Hepatocyte (in vitro differentiated cells): ENCODE data around the gene NEDD4L.

Experiments used
- EZH2 ChIP-seq: fragments of 200-600 bp; sonication (generic); IDR thresholded peaks from 2 replicates; pipeline ENCODE4 v1.6.1; 2016; ENCODE audit warnings: antibody characterized with exemption, mild to moderate bottlenecking, borderline replicate concordance
- EZH2phosphoT487 ChIP-seq: fragments of 200-600 bp; sonication (generic); IDR thresholded peaks from one replicate; pipeline ENCODE4 v1.6.1; 2018; ENCODE audit warnings: antibody characterized with exemption, mild to moderate bottlenecking, low read depth, moderate library complexity; ENCODE audit not compliant: unreplicated experiment, severe bottlenecking
- TF ChIP-seq, protein P1 (sequence below): fragments of 200-600 bp; sonication (generic); IDR thresholded peaks from 2 replicates; pipeline ENCODE4 v1.5.1; 2016; ENCODE audit warnings: antibody characterized with exemption, mild to moderate bottlenecking; ENCODE audit not compliant: poor library complexity

DNA sequence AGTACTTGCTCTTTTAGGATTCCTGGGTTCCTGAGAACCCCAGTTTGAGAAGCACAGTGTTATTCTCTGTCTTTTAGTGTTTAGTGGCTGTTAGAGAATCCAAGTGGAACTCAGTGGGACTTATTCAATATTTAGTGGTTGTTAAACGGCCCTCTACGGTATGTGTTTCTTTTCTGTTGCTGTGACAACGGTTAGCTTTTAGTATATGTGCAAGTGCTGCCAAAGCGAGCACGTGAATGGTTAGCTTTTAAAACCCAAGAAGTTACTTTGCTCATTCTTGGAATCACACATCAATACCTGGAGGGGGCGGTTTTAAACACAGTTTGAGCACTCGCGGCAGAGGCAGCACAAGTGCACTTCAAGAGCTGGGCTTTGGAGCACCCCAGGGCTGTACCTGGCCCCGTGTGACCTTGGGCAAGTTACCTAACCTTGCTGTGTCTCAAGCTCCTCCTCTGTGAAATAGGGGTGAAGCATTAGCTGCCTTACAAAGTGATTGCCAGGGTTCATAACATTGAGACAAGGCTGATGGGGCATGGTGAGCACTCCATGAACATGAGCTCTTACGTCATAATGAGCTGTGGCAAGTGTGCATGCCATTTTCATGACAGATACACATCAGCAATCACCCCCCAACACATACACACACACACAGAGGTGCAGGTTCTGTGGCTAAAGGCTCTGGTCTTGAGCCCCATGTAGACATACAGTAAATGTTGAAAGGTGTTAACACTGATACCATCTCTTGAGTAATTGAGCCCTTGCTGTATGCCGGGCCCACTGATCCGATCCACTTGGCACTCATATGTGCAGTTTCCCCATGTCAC, 350.8 kb downstream of the NEDD4L start:
- TF ChIP-seq, protein P1, sequence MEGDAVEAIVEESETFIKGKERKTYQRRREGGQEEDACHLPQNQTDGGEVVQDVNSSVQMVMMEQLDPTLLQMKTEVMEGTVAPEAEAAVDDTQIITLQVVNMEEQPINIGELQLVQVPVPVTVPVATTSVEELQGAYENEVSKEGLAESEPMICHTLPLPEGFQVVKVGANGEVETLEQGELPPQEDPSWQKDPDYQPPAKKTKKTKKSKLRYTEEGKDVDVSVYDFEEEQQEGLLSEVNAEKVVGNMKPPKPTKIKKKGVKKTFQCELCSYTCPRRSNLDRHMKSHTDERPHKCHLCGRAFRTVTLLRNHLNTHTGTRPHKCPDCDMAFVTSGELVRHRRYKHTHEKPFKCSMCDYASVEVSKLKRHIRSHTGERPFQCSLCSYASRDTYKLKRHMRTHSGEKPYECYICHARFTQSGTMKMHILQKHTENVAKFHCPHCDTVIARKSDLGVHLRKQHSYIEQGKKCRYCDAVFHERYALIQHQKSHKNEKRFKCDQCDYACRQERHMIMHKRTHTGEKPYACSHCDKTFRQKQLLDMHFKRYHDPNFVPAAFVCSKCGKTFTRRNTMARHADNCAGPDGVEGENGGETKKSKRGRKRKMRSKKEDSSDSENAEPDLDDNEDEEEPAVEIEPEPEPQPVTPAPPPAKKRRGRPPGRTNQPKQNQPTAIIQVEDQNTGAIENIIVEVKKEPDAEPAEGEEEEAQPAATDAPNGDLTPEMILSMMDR: no peak
- TF ChIP-seq EZH2: no peak
- TF ChIP-seq EZH2phosphoT487: no peak
